Stimulated activated CD8-positive, alpha-beta memory T cell treated with anti-CD3 and anti-CD28 coated beads, Interleukin-4, amount 100 ng/mL, for 24 hours (primary cell): ENCODE measurements around the gene PRMT7.

Experiments used
- DNase-seq: peaks from one replicate; pipeline ENCODE4 v3.0.0-alpha.2; 2020; ENCODE audit warnings: low read depth

The PRMT7 gene

GRCh38 chr16:68363658-68364521, 53.1 kb downstream of the PRMT7 start:
- DNase-seq, result no peak

GRCh38 chr16:68364561-68364998, 53.8 kb downstream of the PRMT7 start:
- no peak for DNase-seq

GRCh38 chr16:68365167-68365817, 54.5 kb downstream of the PRMT7 start:
- DNase-seq, result no peak

DNA sequence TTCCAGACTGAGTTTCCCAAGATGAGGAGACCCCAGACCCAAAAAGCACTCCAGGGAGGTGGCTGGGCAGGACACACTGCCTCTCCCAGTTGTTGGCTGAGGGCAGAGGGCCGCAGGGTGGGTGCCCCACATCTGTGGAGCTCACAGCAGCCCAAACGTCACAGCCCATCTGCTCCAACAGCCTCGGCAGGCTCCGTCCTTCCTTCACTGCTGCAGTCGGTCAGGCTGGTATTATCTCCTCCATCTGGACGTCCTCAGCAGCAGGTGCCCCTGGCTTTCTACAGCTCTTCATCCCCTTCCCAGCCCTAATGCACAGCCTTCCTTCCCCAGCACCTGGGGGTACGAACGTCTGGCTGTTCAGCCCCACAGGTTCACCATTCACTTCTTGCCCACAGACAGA, 55.2 kb downstream of the PRMT7 start:
- no peak for DNase-seq

GRCh38 chr16:68367030-68367429, 56.2 kb downstream of the PRMT7 start:
- DNase-seq, result no peak

DNA sequence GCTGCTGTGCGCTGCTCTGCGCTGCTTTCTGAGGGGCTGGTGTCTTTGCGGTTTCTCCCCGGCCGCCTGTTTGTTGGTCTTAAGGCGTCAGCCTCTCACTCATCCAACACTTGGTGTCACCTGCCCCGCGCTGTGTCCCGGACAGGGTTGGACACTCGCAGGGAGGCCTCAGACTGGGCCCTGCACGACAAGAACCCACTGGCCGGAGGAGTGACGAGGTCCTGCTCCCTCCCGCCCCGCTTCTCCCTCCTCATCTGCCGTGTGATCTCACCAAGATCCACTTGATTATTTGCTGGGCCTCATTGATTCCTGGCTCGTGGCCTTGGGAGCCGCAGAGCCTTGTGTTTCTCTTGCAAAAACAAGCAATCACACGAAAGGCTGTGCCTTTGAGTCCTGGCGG, 56.6 kb downstream of the PRMT7 start:
- DNase-seq, result no peak

- no peak for DNase-seq
These were observed 57.1 kb downstream of the PRMT7 start for GRCh38 chr16:68367891-68368290.

- no peak for DNase-seq
These were observed 57.6 kb downstream of the PRMT7 start for GRCh38 chr16:68368301-68368888.

GRCh38 chr16:68369168-68369567, 58.3 kb downstream of the PRMT7 start:
- no peak for DNase-seq

GRCh38 chr16:68369697-68370580, 59.1 kb downstream of the PRMT7 start:
- peak; percentile 21 for DNase-seq

DNA sequence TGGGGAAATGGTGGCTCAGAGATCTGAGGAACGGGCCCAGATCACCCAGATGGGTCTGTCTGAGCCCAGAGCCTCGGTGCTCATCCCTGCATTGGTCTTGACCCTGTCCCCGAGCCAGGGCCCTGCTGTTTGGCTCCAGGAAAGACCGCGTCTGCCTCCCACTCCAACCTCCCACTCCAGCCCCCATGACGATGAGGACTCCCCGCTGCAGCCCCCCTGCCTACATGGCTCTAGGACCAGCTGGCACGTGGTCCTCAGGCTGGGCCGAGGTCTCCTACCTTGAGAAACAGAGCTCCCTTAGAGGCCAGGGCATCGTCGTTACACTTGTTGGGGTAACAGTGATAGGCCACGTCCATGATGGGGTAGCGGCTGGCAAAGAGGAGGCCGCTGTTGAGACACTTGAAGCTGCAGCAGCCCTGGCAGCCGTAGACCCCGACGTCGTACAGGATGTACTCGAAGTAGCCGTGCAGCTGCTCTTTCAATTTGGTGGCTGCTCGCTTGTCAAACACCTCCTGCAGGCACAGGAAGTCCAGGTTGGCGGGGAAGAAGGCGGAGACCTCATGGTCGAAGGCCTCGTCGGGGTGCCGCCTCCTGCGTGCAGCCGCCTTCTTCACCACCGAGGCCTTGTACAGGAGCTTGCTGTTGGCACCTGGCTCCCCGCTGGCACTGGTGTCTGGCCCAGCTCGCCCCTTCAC, 59.9 kb downstream of the PRMT7 start:
- no peak for DNase-seq

DNA sequence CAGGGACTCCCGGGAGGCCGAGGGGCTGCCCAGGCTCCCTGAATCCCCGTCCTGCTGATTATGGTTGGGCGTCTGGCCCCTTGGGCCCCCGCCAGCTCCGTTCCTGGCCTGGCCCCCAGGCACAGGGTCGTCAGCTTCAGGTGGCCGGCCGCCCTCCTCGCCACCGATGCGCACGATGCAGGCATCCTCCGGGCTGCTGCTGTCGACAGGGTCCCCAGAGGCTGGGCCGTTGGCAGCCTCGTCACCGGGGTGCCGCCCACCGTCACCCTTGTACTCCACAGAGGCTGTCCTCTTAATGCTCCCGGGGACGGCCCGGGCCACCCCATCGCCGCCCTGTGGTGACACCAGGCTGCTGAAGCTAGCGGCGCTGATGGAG, 60.4 kb downstream of the PRMT7 start:
- DNase-seq, result no peak

DNA sequence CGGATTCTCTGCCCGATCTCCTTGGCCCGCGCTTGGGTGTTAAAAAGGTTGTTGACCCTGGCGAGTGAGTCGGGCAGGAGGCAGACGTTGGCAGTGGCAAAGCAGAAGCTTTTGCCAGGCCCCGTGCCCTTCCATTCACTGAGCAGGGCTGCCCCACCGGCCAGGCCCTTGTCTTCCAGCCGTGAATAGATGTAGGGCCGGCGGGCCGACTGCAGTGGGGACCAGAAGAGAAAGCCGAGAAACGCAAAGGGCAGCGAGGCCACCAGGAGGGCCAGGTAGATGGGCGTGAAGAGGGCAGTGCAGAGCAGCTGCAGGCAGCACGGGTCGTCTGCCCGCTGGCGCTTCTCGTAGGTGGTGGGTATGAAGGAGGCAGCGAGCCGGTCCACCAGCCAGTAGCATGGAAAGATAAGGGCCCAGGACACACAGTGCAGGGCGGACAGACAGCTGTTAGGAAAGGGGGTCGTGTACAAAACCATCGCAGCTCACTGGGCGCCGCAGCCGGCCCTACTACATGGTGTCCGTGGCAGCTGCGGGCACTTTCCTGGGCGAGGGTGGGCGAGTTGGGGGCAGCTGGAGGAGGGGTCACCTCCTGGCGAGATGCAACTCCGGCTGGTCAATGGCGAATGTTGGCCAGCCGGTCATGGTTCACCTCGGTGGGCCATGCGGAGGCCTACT, 61.0 kb downstream of the PRMT7 start:
- DNase-seq, result no peak

- no peak for DNase-seq
These were observed 61.5 kb downstream of the PRMT7 start for GRCh38 chr16:68372381-68372720.

- no peak for DNase-seq
These were observed 62.0 kb downstream of the PRMT7 start for GRCh38 chr16:68372806-68373205.

DNA sequence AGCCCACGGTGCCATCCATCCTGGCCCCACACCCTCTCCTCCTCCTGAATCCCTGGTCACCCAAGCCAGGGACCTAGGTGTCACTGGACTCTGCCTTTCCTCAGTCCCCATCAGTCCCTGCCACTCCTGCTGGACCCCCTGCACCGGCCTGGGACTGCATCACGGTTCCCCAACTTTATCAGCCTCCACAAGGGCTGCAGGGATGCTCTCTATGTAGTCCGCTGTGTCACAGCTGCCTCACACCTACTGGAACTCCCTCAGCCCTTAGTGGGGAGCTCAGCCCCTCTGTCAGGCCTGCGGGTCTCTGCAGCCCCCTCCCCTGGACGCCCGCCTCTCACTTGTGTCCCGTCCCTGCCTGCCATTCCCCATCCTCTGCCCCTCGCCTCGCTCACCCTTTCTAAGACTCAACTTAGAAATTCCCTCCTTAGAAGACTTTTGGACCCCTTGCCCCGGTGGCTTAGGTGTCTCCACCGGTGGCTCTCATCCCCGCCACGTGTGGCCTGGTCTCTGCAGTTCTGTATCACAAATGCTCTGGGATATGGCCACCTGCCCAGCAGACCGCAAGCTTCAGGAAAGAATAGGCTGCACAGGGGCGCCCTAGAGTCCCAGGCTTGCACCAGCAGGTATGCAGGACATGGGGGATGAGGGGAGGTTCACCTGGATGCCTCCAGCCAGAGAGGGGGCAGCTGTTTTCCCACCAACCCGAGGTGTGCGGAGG, 62.9 kb downstream of the PRMT7 start:
- no peak for DNase-seq

GRCh38 chr16:68374246-68374805, 63.5 kb downstream of the PRMT7 start:
- no peak for DNase-seq

DNA sequence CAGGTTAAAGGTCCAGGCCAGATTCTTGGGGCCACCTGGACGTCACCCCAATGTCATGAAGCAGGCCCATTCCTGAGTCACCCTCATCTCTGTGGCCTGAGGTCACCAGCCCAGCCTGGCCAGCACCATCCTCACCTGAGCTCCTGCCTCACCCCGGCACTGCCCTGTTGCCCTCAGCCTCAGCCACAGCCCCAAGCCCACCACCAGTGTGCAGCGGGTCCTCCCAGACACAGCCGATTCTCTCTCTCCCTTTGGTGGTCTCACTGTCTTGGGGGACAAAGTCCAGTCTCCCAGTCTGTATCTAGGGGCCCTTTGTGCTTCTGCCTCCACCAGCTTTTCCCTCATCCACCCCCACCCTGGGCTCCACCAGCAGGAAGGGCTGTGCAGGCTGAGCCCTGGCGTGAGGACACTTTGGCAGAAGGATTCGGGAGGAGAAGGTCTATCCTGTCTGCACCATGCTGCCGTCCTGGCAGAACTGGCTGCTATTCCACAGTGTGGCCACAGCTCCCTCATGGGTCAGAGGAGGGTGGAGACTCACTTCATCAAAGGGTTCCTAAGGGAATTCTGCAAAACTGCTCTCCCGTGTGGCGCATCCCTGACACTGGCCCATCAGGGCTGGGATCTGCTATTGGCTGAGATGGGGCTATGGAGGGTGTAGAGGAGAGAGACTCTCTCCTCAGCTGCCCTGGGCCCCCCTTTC, 64.3 kb downstream of the PRMT7 start:
- DNase-seq, result no peak

GRCh38 chr16:68375801-68376536, 65.2 kb downstream of the PRMT7 start:
- DNase-seq, result no peak
